GM06990 (cell line): Measurements from ENCODE around the gene ACTA1.

Source experiments
- DNase-seq: peaks from one replicate; pipeline ENCODE4 v3.0.0-alpha.2; 2011; ENCODE audit not compliant: insufficient read length; ENCODE audit errors: extremely low read depth
- H3K27me3 ChIP-seq: replicated peaks from 2 replicates; pipeline ENCODE4 v1.6.0; 2011; ENCODE audit warnings: low read length; ENCODE audit not compliant: control insufficient read depth, insufficient read depth
- H3K36me3 ChIP-seq: 2 replicates; pipeline ENCODE4 v1.5.1; 2011; ENCODE audit warnings: low read length; ENCODE audit not compliant: control insufficient read depth, insufficient read depth
- H3K4me3 ChIP-seq: replicated peaks from 2 replicates; pipeline ENCODE4 v1.5.1; 2011; ENCODE audit warnings: low read depth, mild to moderate bottlenecking, control low read depth, low read length
- TF ChIP-seq, protein P1 (sequence below): IDR thresholded peaks from 2 replicates; pipeline ENCODE4 v1.5.1; 2011; ENCODE audit warnings: low read length, control low read depth, mild to moderate bottlenecking, inconsistent platforms; ENCODE audit not compliant: insufficient read depth, poor library complexity, severe bottlenecking

ACTA1 gene

GRCh38 chr1:229452956-229453801 lies 19.3 kb upstream of the ACTA1 start:
- Histone ChIP-seq H3K36me3 (peaks cover 4% of the 10 kb centered on the region), H3K4me3 (no peak overlapping the region), H3K27me3 (no peaks in the 10 kb centered on the region)
- TF ChIP-seq, protein P1, sequence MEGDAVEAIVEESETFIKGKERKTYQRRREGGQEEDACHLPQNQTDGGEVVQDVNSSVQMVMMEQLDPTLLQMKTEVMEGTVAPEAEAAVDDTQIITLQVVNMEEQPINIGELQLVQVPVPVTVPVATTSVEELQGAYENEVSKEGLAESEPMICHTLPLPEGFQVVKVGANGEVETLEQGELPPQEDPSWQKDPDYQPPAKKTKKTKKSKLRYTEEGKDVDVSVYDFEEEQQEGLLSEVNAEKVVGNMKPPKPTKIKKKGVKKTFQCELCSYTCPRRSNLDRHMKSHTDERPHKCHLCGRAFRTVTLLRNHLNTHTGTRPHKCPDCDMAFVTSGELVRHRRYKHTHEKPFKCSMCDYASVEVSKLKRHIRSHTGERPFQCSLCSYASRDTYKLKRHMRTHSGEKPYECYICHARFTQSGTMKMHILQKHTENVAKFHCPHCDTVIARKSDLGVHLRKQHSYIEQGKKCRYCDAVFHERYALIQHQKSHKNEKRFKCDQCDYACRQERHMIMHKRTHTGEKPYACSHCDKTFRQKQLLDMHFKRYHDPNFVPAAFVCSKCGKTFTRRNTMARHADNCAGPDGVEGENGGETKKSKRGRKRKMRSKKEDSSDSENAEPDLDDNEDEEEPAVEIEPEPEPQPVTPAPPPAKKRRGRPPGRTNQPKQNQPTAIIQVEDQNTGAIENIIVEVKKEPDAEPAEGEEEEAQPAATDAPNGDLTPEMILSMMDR, result peak; percentile 58
- DNase-seq, result no peak

DNA sequence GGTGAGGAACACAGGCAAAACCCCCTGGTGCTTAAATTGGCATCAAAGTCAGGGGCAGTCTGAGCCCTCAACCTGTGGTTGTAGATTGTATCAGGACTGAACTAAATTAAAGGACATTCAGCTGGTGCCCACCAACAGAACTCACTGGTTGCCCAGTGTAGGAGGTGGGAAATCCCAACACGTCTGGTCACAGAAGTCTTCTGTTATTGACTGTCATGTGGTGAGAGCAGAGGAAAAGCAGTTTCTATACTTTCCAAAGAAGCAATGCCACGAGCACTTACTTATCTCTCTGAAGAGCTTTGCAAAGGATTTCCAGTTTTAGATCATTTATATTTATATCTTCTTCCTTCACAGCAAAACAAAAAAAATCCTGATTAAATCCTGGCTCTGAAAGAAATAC lies 15.0 kb upstream of the ACTA1 start:
- Histone ChIP-seq H3K27me3 (no peaks in the 10 kb centered on the region), H3K36me3 (peaks cover 7% of the 10 kb centered on the region), H3K4me3 (no peak overlapping the region)
- TF ChIP-seq, protein P1, result no peak
- DNase-seq, result no peak

GRCh38 chr1:229448354-229448753 lies 14.5 kb upstream of the ACTA1 start:
- no peaks in the 10 kb centered on the region for H3K27me3 ChIP-seq
- H3K36me3 ChIP-seq, result peaks cover 7% of the 10 kb centered on the region
- no peak for DNase-seq
- TF ChIP-seq, protein P1, result no peak
- H3K4me3 ChIP-seq, result no peak overlapping the region

DNA sequence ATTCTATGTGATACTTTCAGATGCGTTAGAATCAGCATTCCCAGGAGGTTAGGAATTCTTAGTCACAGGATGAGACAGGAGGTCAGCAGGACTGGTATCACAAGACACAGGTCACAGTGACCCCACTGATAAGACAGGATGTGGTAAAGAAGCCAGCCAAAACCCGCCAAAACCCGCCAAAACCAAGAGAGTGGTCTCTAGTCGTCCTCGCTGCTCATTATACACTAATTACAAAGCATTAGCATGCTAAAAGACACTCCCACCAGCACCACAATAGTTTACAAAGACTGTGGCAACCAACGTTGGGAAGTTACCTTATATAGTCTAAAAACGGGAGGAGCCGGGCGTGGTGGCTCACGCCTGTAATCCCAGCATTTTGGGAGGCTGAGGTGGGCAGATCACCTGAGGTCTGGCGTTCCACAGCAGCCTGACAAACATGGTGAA lies 13.9 kb upstream of the ACTA1 start:
- H3K27me3 ChIP-seq, result no peaks in the 10 kb centered on the region
- DNase-seq, result no peak
- H3K4me3 ChIP-seq, result no peak overlapping the region
- TF ChIP-seq, protein P1, result no peak
- H3K36me3 ChIP-seq, result peaks cover 7% of the 10 kb centered on the region

- peaks cover 5% of the 10 kb centered on the region for H3K36me3 ChIP-seq
These were observed 11.9 kb upstream of the ACTA1 start for GRCh38 chr1:229445828-229446227.

More at GRCh38 chr1:229445828-229446227, 11.9 kb upstream of the ACTA1 start:
- H3K27me3 ChIP-seq, result no peaks in the 10 kb centered on the region
- H3K4me3 ChIP-seq, result no peak overlapping the region
- TF ChIP-seq, protein P1, result no peak
- DNase-seq, result no peak
